Neural cell (in vitro differentiated cells): ENCODE results near the gene ZNF532. TPM values are rescaled to one million over a fixed set of nuclear protein-coding genes. Genes with fewer than 3 reads are reported as not detected.

ENCODE experiments used
- H2AFZ ChIP-seq: fragments of 200-600, 300-800 bp; sonication (generic), shearing (Covaris generic); 2 replicates; pipeline ENCODE4 v1.6.0; 2014; ENCODE audit warnings: low read depth, mild to moderate bottlenecking, antibody characterized with exemption, low read length, moderate library complexity
- H3F3A ChIP-seq: fragments of 200-600 bp; shearing (Covaris generic); 2 replicates; pipeline ENCODE4 v1.6.1; 2016; ENCODE audit warnings: mild to moderate bottlenecking, moderate library complexity, mixed read lengths, antibody characterized with exemption, low read length; ENCODE audit not compliant: insufficient read depth, poor library complexity, severe bottlenecking
- H3K27ac ChIP-seq: fragments of 200-600, 300-800 bp; sonication (generic), shearing (Covaris generic); 2 replicates; pipeline ENCODE4 v1.5.1; 2014; ENCODE audit warnings: mild to moderate bottlenecking, low read length, moderate library complexity
- H3K27me3 ChIP-seq: fragments of 300-800, 200-600 bp; sonication (generic), shearing (Covaris generic); 2 replicates; pipeline ENCODE4 v1.6.0; 2014; ENCODE audit warnings: mild to moderate bottlenecking, low read depth, low read length, moderate library complexity; ENCODE audit not compliant: insufficient read depth
- H3K36me3 ChIP-seq: fragments of 300-800, 200-600 bp; sonication (generic), shearing (Covaris generic); 2 replicates; pipeline ENCODE4 v1.5.1; 2014; ENCODE audit warnings: mild to moderate bottlenecking, antibody characterized with exemption, low read length, moderate library complexity; ENCODE audit not compliant: insufficient read depth
- H3K4me2 ChIP-seq: fragments of 300-800, 200-600 bp; sonication (generic), shearing (Covaris generic); 2 replicates; pipeline ENCODE4 v1.6.0; 2014; ENCODE audit warnings: mild to moderate bottlenecking, low read length
- H3K4me3 ChIP-seq: fragments of 300-800, 200-600 bp; sonication (generic), shearing (Covaris generic); 2 replicates; pipeline ENCODE4 v1.5.1; 2014; ENCODE audit warnings: mild to moderate bottlenecking, low read length, moderate library complexity
- H3K79me2 ChIP-seq: fragments of 200-600 bp; shearing (Covaris generic); replicated peaks from 2 replicates; pipeline ENCODE4 v1.6.0; 2014; ENCODE audit warnings: mild to moderate bottlenecking, low read length, moderate library complexity; ENCODE audit not compliant: insufficient read depth
- H3K9ac ChIP-seq: fragments of 300-800, 200-600 bp; sonication (generic), shearing (Covaris generic); 2 replicates; pipeline ENCODE4 v1.6.1; 2016; ENCODE audit warnings: mild to moderate bottlenecking, low read length, mixed read lengths
- H3K9me2 ChIP-seq: fragments of 200-600 bp; shearing (Covaris generic); 2 replicates; pipeline ENCODE4 v1.6.1; 2016; ENCODE audit warnings: mild to moderate bottlenecking, low read length, mixed read lengths; ENCODE audit not compliant: insufficient read depth
- H3K9me3 ChIP-seq: fragments of 200-600, 300-800 bp; sonication (generic), shearing (Covaris generic); 2 replicates; pipeline ENCODE4 v1.6.1; 2016; ENCODE audit warnings: mild to moderate bottlenecking, mixed run types, low read length, moderate library complexity, mixed read lengths
- H4K20me1 ChIP-seq: fragments of 200-600 bp; shearing (Covaris generic); 2 replicates; pipeline ENCODE4 v1.6.1; 2016; ENCODE audit warnings: mild to moderate bottlenecking, mixed run types; ENCODE audit not compliant: insufficient read depth
- CTCF ChIP-seq: fragments of 450-650 bp; IDR thresholded peaks from 2 replicates; pipeline ENCODE4 v1.5.1; 2014; ENCODE audit warnings: antibody characterized with exemption, mild to moderate bottlenecking, moderate library complexity; ENCODE audit not compliant: poor library complexity, severe bottlenecking
- EP300 ChIP-seq: fragments of 450-650 bp; conservative IDR thresholded peaks from 2 replicates; pipeline ENCODE4 v1.6.1; 2014; ENCODE audit warnings: antibody characterized with exemption, mild to moderate bottlenecking, moderate library complexity; ENCODE audit not compliant: poor library complexity, severe bottlenecking
- EZH2 ChIP-seq: fragments of 200-600, 300-800 bp; shearing (Covaris generic), sonication (generic); IDR thresholded peaks from 2 replicates; pipeline ENCODE4 v1.6.1; 2014; ENCODE audit warnings: antibody characterized with exemption, low read length, borderline replicate concordance, mild to moderate bottlenecking; ENCODE audit not compliant: insufficient read depth, poor library complexity, severe bottlenecking
- MXI1 ChIP-seq: fragments of 450-650 bp; conservative IDR thresholded peaks from 2 replicates; pipeline ENCODE4 v1.6.1; 2014; ENCODE audit warnings: antibody characterized with exemption, mild to moderate bottlenecking; ENCODE audit not compliant: poor library complexity, severe bottlenecking
- POLR2AphosphoS5 ChIP-seq: IDR thresholded peaks from 2 replicates; pipeline ENCODE4 v1.6.1; 2012
- RAD21 ChIP-seq: fragments of 450-650 bp; conservative IDR thresholded peaks from 2 replicates; pipeline ENCODE4 v1.6.1; 2014; ENCODE audit warnings: antibody characterized with exemption, mild to moderate bottlenecking, moderate library complexity
- REST ChIP-seq: IDR thresholded peaks from 2 replicates; pipeline ENCODE4 v1.6.1; 2012; ENCODE audit warnings: borderline replicate concordance
- SMC3 ChIP-seq: fragments of 450-650 bp; conservative IDR thresholded peaks from 2 replicates; pipeline ENCODE4 v1.6.1; 2014; ENCODE audit warnings: antibody characterized with exemption, mild to moderate bottlenecking, moderate library complexity; ENCODE audit not compliant: poor library complexity
- TAF1 ChIP-seq: IDR thresholded peaks from 2 replicates; pipeline ENCODE4 v1.6.1; 2012; ENCODE audit warnings: low read depth
- polyA plus RNA-seq: library from polyadenylated mRNA; depleted of rRNA; stranded (reverse); fragments of >200 nt; gene quantifications from 2 replicates; pipeline ENCODE4 v1.2.3, GENCODE V29; 2014

ZNF532 gene
- polyA plus RNA-seq, 1 donor from 2014 or later: 119 TPM

GRCh38 chr18:58844871-58845270, 19.8 kb upstream of the ZNF532 start:
- Histone ChIP-seq H2AFZ (no peak overlapping the region), H3K9me3 (no peaks in the 10 kb centered on the region), H3K9me2 (no peaks in the 10 kb centered on the region), H3K9ac (no peak overlapping the region), H3K79me2 (no peaks in the 10 kb centered on the region), H3K4me3 (no peak overlapping the region), H3F3A (no peaks in the 10 kb centered on the region), H4K20me1 (no peaks in the 10 kb centered on the region), H3K4me2 (no peak overlapping the region), H3K27ac (no peak overlapping the region), H3K36me3 (no peaks in the 10 kb centered on the region), H3K27me3 (no peaks in the 10 kb centered on the region)
- TF ChIP-seq REST (no peak), EP300 (no peak), MXI1 (no peak), CTCF (no peak)

- no peak overlapping the region for H3K4me2 ChIP-seq
- no peak for TF ChIP-seq EP300
- no peak for TF ChIP-seq EZH2
- no peak for TF ChIP-seq TAF1
- TF ChIP-seq REST: no peak
- TF ChIP-seq MXI1: no peak
- TF ChIP-seq SMC3: no peak
- no peak for TF ChIP-seq RAD21
- no peak for TF ChIP-seq POLR2AphosphoS5
- no peak for TF ChIP-seq CTCF
- no peak overlapping the region for H3K27ac ChIP-seq
Measured at GRCh38 chr18:58845928-58846724, 18.6 kb upstream of the ZNF532 start.

More at GRCh38 chr18:58845928-58846724, 18.6 kb upstream of the ZNF532 start:
- Histone ChIP-seq H3K4me3 (no peak overlapping the region), H3K27me3 (no peaks in the 10 kb centered on the region), H3K9ac (no peak overlapping the region), H3K36me3 (no peaks in the 10 kb centered on the region), H3F3A (no peaks in the 10 kb centered on the region), H3K9me3 (no peaks in the 10 kb centered on the region), H2AFZ (no peak overlapping the region), H3K9me2 (no peaks in the 10 kb centered on the region), H4K20me1 (no peaks in the 10 kb centered on the region), H3K79me2 (no peaks in the 10 kb centered on the region)
